Stimulated activated CD4-positive, alpha-beta T cell treated with anti-CD3 and anti-CD28 coated beads, Interleukin-4, amount 100 ng/mL, for 24 hours (primary cell): ENCODE results near the gene NDC80.
"Not testable (repeated sequence)": the region's sequence is repeated elsewhere in the genome, so short reads cannot be mapped to it uniquely, and the experiment has no call there.

Experiments
- DNase-seq: peaks from one replicate; pipeline ENCODE4 v3.0.0-alpha.2; 2020

NDC80 gene

DNA sequence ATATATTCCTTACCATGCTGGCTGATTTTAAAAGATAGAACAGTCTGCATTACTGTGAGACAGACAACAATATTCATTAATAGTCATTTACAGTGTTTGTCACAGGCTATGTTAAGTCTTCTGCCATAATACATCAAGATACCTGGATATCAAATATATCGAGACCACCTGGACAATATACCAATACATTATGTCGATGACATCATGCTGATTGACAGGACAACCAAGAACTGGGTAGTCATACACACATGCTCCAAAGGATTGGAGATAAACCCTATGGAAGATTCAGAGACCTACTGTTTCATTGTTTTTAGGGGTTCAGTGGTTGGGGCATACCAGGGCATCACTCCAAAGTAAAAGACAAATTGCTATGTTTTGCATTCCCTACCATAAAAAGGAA is 57.6 kb downstream of the NDC80 start:
- DNase-seq, result no peak

DNA sequence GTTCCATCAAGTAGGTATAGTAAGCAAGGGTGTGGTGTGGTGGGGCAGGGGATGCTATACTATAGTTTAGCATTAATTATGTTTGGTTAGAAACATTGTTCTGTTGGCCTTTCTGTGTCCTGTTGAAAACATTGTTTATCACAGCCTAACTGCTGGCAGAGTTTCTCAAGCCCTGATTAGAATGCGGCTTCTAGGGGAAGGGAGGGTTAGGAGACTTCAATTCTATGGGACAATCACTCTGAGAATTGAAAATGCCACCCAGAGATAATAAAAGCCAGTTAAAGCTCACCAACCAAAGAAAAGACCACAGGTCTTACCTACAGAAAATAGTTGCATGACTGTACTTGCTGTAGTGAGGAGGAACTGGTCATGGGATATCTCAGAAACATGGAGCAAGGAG is 64.2 kb downstream of the NDC80 start:
- no peak for DNase-seq

DNA sequence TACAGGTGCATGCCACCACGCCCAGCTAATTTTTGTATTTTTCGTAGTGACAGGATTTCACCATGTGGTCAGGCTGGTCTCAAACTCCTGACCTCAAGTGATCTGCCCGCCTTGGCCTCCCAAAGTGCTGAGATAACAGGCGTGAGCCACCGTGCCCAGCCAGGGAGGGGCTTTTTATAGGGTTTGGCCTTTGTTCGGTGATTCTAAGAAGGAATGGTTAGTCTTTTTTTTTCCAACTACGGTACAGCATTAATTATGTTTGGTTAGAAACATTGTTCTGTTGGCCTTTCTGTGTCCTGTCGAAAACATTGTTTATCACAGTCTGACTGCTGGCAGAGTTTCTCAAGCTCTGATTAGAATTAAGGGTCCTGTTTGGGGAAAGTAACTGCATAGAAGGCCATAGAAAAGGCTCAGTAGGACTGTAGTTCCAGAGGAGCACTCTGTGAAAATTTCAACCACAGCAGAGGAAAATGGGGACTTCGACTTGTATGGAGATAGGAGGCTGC is 64.8 kb downstream of the NDC80 start:
- no peak for DNase-seq

DNA sequence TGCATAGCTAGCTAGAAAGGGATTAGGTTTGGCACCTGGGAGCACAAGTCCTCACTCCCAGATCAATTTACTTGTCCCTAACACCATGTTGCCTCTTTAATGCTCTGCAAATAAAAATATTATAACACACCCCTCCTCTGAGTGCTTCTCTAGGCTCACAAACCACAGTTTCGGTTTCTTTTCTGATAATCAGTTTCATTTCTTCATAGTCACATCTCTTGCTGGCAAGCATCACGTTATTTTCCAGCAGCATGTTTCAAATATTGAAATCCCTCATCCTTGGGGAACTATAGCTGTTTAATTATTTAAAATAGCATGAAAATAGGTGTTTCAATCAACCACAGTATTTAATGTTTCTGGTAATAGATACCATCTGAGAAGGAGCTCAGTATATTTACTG is 70.3 kb downstream of the NDC80 start:
- DNase-seq, result no peak

DNA sequence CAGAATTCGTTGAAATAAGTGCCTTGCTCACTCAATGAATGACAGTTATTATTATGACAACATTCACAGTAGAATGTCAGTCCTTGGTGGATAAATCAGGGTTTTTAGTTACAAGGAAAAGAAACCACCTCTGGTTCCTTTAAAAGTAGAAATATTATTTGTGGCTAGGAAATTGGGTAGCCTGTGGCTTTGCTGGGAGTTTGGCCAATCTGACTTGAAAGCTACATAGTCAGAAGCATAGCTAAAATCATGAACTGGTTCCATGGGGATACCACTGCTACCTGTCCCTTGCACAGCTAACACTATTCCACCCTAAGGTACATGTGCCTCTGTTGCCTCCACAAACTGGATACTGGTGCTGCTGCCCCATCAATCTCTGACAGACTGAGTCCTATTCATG is 71.4 kb downstream of the NDC80 start:
- DNase-seq, result no peak

DNA sequence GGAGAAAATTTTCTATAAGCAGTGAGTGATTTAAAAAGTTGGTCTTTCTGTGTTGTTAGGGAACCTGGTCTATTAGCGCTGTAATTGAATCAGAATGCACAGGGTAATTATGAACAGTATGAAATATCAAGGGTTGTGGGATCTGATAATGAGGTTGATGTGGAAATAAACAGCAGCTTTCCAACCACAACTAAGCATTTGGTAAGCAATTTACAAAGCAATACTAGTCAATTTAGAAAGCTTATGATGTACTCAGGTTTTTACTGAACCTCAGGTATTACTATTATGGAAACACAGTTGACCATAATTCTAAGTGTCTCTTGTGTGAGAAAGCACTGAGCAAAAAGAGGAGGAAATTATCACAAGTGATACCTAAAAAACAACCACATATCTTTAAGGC is 73.2 kb downstream of the NDC80 start:
- no peak for DNase-seq

DNA sequence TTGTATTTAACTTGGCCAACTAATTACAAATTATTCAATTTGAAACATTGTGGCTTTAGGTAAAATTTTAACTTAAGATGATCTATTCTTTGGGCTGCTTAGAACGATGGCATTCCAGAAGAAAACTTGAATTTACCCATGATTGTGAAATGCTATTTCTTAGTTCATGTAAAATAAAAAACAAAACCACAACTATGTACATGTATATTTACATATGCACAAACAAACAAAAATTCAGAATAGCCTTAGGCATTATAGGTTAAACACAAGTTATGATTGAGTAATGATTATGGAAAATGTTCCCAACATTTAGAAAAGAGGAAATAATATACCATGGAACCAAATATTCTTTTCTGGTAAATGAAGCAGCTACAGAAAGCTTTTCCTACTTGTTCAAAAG is 80.6 kb downstream of the NDC80 start:
- no peak for DNase-seq

DNA sequence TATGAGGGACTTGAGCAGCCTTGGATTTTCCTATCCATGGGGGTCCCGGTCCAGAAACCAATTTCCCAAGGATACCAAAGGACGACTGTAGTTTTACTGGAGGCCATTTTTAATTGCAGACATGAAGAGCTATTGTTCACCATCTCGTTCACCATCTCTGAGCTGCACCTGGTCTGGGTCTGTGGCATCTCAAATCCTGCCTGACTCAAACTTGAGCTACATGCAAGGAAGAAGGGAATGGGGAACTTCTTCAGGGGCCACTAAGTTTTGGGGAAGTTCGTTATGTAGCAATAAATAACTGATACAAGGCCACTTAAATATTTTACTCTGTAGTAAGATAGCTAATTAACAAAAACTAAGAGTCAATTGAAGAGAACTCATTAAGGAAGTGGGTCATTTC is 82.1 kb downstream of the NDC80 start:
- DNase-seq, result no peak

DNA sequence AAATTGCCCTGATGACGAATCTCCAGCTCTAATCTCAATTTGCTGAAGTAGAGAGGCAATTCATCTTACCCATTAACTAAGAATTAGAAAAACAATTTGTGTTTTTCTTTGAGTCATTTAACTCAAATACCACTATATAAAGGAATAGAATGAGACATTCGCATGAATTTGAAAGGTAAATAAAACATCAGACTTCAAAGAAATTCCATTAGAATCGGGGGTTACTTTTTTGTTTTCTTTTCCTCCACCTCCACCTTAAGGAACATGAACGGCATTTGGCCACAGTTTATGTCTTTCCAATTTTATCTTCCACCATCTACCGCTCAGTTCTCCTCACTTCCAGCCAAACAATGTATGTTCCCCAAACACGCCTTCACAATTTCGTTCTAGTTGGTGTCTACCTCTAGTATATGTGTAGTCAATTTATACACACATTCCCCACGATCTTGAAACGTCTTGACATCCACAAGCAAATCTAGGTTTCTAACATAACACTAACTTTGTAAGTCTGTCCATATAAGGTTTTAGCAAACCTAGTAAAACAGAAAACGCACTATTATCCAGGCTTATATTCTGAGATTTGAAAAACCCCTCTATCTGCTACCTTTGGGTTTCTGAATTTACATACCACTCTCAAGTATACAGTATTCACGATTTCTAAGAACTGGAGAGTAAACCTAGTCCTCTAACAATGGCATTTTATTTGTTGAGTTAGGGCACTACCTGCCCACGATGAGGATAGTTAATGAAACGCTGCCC is 83.0 kb downstream of the NDC80 start:
- DNase-seq, result no peak

DNA sequence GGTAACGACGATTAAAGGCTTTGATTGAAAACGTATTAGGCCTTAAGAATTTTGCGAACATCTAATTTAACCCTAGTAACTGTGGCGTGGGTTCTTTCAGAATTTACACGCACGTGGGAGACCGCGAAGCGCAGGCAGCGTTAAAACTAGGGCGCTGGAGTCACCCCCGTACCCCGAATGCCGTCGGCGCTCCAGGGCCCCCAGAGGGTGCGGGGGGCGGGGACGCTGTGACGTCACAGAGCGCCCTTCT is 83.5 kb downstream of the NDC80 start:
- peak; percentile 73 for DNase-seq

DNA sequence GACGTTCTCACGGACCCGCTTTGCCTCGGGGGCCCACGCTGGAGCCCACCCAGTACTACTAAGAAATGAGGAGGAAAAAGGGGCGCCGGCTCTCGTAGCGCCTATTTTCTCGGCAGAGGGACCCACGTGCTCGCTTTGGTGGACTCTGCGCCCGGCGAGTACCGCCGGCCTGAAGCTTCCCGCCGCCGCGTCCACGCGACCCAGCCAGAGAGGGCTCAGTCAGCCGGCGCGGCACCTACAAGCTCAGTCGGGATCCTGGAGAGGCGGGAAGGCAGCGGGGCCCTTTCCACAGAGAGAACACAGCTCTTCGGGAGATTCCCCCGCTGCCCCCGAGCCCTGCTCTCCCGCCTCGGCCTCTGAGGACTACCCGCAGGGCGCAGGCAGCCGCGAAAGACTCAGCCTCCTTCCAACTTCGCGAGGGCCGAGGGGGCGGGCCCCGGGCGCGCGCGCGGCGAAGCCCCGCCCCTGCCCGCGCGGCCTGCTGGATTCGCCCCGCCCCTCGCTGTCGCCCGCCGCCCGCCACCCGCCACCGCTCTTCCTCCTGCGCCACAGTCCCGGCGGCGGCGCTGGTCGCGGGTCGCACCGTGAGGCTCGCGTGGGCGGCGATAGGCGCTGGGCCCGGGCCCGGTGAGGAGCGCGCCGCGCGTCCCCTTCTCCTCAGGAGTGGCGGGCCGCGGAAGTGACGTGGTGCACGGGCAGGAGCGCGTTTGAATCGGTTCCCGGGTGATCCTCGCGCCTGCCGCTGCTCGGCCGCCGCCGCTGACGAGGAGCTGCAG is 84.0 kb downstream of the NDC80 start, which contains the start of gene SMCHD1:
Gene SMCHD1, plus strand, starts transcription at position 549 of the 776 bp plus-strand sequence. CDS start 350 bp downstream, outside the sequence.
- DNase-seq, result peak; percentile 92

DNA sequence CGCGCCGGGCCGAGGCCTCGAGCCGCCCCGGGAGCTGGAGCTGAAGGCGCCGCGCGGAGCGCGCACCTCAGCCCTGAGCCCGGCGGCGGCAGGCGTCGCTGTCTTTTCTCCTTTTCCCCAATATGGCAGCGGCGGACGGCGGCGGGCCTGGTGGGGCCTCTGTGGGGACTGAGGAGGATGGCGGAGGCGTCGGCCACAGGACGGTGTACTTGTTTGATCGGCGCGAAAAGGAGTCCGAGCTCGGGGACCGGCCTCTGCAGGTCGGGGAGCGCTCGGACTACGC is 84.5 kb downstream of the NDC80 start:
- DNase-seq, result no peak

DNA sequence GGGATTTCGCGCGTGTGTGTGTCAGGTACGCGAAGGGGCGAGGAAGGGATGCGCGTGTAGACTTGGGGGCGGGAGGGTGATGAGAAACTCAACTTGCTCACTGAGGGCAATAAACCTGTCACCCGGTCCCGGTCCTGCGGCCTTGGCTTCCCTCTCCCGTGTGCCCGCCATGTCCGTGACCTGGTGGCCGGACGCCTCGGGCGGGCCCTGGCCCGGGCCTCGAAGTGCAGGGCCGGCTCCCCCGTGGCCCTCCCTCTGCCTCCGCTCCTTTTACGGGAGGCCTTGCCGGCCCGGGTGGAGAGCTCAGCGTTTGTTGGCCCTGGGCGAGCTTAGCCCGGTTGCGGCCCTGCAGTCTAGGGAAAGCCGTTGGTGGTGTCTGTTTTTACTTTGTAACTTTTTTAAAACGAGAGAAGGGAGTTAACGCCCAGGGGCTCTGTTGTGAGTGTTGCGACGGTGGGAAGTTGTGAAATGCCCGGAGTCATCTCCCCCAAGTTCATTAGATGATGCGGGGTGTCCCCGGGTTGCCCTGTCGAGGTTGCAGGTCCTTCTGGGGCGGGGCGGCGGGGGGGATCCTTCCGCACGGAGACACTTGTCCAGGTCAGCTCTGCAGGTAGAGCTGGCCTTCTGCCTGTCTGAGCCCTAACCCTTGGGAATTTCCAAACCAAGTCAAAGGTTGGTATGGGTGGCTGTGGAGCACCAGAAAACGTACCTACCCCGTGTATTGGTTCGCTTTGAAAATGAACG is 85.1 kb downstream of the NDC80 start:
- DNase-seq, result peak; percentile 60

DNA sequence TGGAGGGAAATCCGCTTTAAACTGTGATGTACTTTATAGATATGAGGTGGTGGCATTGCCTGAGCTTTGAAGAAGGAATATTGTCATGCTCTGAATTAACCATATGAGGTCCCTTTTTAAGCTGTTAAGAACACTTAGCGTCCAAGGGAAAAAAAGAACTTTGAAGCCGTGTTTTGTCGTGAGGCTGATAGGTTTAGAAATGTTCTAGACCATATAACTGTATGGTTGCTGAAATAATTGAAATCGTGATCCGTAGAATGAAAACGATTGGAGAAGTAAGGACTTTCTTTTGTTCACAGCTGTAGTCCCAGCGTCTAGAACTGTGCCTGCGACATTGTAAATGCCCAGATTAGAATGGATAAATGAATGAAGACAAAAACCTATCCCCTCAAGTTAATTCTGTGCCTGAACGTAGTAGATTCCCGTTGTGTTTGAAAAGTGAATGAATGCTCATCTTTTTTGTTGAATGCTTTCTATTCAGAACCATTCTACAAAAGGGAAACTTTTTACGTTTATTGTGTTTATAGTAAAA is 85.7 kb downstream of the NDC80 start:
- no peak for DNase-seq

DNA sequence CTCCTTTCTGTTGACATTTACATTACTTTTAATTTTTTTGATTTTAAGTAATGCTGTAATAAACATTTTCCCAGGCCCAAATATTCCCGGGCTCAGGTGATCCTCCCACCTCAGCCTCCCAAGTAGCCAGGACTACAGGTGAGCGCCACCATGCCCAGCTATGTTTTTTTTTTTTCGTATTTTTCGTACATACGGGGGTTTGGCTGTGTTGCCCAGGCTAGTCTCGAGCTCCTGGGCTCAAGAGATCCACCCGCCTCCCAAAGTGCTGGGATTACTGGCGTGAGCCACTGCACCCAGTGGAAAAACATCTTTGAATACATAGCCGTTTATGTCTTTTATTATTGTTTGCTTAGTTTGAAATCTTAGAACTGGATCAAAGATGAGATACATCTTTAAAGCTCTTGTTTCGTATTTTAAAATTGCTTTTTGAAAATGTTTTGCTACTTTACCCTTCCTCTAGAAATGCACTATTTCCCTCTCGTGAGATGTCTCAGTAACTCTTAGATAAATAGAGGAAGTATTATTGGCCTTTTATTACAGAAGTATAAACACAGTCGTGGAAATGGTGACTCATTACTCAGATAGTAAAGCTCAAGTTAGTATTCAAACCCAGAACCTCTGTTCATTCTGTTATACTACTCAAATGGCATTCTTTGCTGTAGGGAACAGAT is 86.6 kb downstream of the NDC80 start:
- DNase-seq, result no peak

DNA sequence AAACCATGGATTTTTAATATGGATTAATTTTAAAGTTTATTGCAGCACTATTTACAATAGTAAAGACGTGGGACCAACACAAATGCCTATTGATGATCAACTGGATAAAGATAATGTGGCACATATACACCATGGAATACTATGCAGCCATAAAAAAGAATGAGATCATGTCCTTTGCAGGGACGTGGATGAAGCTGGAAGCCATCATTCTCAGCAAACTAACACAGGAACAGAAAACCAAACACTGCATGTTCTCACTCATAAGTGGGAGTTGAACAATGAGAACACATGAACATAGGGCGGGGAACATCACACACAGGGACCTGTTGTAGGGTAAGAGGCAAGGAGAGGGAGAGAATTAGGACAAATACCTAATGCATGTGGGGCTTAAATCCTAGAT is 89.5 kb downstream of the NDC80 start:
- not testable (repeated sequence) for DNase-seq

DNA sequence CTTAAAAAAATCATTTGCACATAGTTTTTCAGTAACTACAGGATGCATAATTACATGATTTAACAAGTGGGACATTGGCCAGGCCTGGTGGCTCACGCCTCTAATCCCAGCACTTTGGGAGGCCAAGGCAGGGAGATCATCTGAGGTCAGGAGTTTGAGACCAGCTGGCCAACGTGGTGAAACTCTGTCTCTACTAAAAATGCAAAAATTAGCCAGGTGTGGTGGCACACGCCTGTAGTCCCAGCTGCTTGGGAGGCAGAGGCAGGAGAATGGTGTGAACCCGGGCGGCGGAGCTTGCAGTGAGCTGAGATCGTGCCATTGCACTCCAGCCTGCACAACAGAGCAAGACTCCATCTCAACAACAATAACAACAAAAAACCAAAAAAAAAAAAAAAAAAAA is 90.9 kb downstream of the NDC80 start:
- DNase-seq, result not testable (repeated sequence)

DNA sequence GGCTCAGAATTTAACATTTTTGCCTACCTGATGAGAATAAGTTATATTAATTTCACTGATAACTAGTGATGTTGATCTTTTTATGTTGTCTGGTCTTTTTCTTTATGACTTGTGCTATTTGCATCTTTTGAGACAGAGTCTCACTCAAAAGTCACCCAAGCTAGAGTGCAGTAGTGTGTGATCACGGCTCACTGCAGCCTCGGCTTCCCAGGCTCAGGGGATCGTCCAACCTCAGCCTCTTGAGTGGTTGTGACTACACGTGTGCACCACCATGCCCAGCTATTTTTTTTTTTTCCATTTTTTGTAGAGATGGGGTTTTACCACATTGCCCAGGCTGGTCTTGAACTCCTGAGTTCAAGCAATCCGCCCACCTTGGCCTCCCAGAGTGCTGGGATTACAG is 91.6 kb downstream of the NDC80 start:
- DNase-seq, result no peak
